ENCODE measurements around the gene PSMA3.

The PSMA3 gene

DNA sequence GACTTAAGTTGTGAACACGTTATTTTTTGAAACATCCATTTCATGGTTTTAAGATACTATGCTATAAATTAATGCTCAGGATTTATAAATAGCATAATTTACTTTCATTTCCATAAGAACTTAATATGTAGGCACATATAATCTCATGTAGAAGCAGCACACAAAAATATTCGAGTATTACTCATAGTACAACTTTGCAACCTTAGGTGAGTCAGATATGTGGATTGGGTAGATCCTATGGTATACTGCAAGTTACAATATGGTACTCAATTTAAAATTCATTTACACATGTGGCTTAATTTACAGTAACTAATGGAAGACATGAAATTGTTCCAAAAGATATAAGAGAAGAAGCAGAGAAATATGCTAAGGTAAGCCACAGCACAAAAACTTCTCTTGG is 26.0 kb downstream of the PSMA3 start:
- in situ Hi-C loops (cut with HindIII; ENCODE audit: low sequenced_read_pairs): no loop called here

- in situ Hi-C loops (cut with HindIII; ENCODE audit: low sequenced_read_pairs): no loop called here
Measured at GRCh38 chr14:58272588-58273372, 28.1 kb downstream of the PSMA3 start.

DNA sequence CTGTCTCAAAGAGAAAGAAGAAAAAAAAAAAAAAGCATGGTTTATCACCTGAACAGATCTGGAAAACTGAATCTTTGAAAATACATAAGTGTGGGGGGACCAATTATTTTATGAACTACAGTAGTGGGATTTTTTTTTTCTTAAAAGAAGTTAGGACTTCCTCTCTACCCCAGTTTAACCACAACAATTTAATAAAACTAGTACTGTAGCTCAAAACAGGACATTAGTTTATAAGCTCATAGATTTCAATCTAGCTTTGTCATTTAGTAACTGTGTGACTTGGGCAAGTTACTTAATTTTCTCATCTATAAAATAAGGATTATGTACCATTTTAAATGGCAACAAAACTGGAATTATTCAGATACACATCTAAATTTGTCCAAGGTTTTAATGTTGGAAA is 30.2 kb downstream of the PSMA3 start:
- in situ Hi-C loops (cut with HindIII; ENCODE audit: low sequenced_read_pairs): no loop called here

DNA sequence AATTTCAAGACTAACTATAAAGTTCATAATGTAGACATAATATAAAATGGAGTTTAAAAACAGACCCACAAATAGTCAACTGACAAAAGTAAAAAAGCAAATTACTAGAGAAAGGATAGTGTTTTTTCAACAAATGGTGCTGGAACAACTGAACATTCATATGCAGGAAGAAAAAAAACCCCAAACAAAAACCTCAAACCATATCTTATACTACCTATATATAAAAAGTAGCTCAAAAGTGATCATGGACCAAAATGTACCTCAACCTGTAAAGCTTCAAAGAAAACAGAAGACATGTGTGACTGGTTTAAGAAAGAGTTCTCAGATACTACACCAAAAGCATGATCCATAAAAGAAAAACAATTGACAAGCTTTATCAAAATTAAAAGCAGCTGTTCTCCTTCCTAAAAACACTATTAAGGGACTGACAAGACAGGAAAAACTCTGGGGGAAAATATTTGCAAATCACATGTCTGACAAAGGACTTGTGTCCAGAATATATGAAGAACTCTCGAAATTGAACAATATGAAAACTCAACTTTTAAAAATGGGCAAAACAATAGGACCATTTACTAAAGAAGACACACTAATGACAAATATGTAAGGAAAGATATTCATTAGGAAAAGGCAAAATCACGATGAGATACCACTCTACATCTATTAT is 31.0 kb downstream of the PSMA3 start:
- in situ Hi-C loops (cut with HindIII; ENCODE audit: low sequenced_read_pairs): no loop called here

- in situ Hi-C loops (cut with HindIII; ENCODE audit: low sequenced_read_pairs): no loop called here
Measured at GRCh38 chr14:58276208-58276607, 31.6 kb downstream of the PSMA3 start.

- in situ Hi-C loops (cut with HindIII; ENCODE audit: low sequenced_read_pairs): no loop called here
Measured at GRCh38 chr14:58278177-58278576, 33.5 kb downstream of the PSMA3 start.

DNA sequence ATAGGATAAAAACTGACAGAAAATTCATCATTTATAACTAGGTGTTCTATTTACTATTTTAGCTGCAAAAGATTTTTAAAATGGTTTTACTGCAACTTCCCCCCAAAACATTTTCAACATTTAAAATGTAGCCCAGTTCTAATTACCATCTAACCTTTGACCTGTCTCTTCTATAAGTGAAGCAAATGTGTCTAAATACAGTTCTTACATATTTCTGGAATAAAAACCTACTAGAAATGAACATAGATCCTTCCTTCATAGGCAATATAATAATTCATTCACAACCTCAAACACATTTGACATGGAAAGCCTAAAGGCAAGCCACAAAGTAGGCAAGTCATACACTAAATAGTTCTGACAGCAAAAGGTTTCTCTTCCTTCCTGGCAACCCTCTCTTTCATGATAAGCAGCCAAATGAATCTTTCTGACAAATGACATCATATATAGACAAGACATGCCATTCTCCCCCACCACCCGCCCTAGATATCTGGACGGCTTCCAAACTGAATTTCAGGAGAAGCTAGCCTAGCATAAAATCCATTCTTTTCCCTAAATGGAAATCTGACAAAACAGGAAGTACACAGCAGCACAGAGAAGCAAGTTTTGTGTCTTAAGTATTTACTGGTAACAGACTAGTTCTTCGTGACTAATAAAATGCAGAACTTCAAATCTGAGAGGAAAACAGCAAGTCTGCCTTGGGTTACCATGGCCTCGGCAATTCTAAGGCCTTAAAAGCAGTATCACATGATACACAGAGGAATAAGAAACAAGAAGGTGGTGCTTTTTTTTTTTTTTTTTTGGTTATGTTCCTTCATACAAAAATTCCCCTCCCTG is 36.5 kb downstream of the PSMA3 start:
- in situ Hi-C loops (cut with HindIII; ENCODE audit: low sequenced_read_pairs): no loop called here

- in situ Hi-C loops (cut with HindIII; ENCODE audit: low sequenced_read_pairs): no loop called here
Measured at GRCh38 chr14:58281969-58282368, 37.3 kb downstream of the PSMA3 start.

- in situ Hi-C loops (cut with HindIII; ENCODE audit: low sequenced_read_pairs): no loop called here
Measured at GRCh38 chr14:58282925-58283593, 38.4 kb downstream of the PSMA3 start.

GRCh38 chr14:58283730-58284129 is 39.1 kb downstream of the PSMA3 start:
- in situ Hi-C loops (cut with HindIII; ENCODE audit: low sequenced_read_pairs): no loop called here

- in situ Hi-C loops (cut with HindIII; ENCODE audit: low sequenced_read_pairs): no loop called here
Measured at GRCh38 chr14:58285132-58285531, 40.5 kb downstream of the PSMA3 start.

DNA sequence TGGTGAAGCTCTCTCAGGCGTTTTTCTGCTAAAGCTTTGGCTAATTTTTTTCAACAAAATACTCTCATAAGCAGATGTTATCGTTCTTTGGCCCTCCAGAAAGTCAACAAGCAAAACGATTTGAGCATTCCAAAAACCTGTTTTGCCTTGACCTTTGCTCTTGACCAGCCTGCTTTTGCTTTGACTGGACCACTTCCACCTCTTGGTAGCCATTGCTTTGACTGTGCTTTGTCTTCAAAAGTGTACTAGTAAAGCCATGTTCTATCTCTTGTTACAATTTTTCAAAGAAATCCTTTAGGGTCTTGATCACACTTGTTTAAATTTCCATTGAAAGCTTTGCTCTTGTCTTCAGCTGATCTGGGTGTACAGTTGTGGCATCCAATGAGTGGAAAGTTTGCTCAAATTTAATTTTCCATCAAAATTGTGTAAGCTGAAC is 43.0 kb downstream of the PSMA3 start:
- in situ Hi-C loops (cut with HindIII; ENCODE audit: low sequenced_read_pairs): no loop called here

GRCh38 chr14:58288106-58288792 is 43.6 kb downstream of the PSMA3 start:
- in situ Hi-C loops (cut with HindIII; ENCODE audit: low sequenced_read_pairs): no loop called here

DNA sequence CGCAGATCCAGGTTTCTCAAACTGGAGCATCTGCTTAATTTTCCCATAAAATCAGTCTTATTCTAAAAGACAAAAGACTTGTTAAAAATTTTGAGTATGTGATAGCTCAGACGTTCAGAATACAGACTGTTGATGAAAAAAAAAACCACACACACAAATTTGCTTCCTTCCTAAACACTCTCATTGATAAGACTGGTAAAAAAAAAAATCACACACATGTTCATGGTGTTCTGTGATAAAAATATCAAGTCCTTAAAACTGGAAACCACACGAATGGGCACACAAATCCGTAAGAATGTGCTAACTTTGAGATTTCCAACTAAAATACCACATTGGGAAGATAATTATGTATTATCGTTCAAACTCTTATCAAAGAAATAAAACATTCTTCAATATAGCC is 47.0 kb downstream of the PSMA3 start:
- in situ Hi-C loops (cut with HindIII; ENCODE audit: low sequenced_read_pairs): no loop called here

GRCh38 chr14:58292187-58292586 is 47.5 kb downstream of the PSMA3 start:
- in situ Hi-C loops (cut with HindIII; ENCODE audit: low sequenced_read_pairs): no loop called here

DNA sequence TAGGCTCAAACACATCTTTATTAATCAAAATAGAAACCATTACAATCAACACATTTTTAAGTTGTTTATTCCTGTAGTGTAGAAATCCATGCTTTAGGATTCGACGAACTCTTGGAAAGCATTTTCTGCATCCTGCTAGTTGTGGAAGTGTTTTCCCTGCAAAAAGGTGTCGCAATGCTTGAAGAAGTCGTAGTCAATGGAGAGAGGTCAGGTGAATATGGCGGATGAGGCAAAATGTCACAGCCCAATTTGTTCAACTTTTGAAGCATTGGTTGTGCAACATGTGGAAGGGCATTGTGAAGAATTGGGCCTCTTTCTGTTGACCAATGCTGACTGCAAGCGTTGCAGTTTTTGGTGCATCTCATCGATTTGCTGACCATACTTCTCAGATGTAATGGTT is 49.6 kb downstream of the PSMA3 start:
- in situ Hi-C loops (cut with HindIII; ENCODE audit: low sequenced_read_pairs): no loop called here

- in situ Hi-C loops (cut with HindIII; ENCODE audit: low sequenced_read_pairs): no loop called here
Measured at GRCh38 chr14:58296726-58297125, 52.1 kb downstream of the PSMA3 start.

- in situ Hi-C loops (cut with HindIII; ENCODE audit: low sequenced_read_pairs): no loop called here
Measured at GRCh38 chr14:58297412-58297761, 52.7 kb downstream of the PSMA3 start.

GRCh38 chr14:58297762-58298476 is 53.3 kb downstream of the PSMA3 start:
- in situ Hi-C loops (cut with HindIII; ENCODE audit: low sequenced_read_pairs): no loop called here

Measured in endothelial cell of hepatic sinusoid (primary cell).